Stimulated activated CD8-positive, alpha-beta memory T cell treated with anti-CD3 and anti-CD28 coated beads, Interleukin-7, amount 100 ng/mL, for 48 hours (primary cell): ENCODE data around the gene PHACTR2.

Source experiments
- DNase-seq, 2 donors: peaks; one replicate each; pipeline ENCODE4 v3.0.0-alpha.2; 2020; ENCODE audit warnings: low read depth in 1 of 2; ENCODE audit errors: extremely low read depth in 1 of 2

Gene PHACTR2

GRCh38 chr6:143696664-143697000 lies 18.9 kb downstream of the PHACTR2 start:
- DNase-seq = no peak

GRCh38 chr6:143697076-143697800 lies 19.5 kb downstream of the PHACTR2 start:
- no peak for DNase-seq

DNA sequence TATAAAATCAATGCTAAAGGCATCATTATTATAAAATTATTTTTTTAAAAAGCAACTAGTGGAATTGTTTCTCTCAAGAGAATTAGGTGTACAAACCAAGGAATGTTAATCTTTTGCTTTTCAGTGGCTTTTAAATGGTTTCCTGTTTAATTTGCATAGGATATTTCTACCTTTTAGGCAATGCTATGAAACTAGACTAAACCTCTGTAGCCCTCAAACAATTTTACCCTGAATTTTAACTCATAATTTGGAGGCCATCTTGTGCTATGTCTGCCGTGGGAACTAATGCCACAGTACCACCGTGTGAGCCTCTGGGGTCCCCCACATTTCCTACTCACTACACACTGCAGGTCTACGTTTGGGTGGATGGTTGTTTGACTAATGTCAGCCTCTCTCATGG lies 20.6 kb downstream of the PHACTR2 start:
- DNase-seq = no peak

DNA sequence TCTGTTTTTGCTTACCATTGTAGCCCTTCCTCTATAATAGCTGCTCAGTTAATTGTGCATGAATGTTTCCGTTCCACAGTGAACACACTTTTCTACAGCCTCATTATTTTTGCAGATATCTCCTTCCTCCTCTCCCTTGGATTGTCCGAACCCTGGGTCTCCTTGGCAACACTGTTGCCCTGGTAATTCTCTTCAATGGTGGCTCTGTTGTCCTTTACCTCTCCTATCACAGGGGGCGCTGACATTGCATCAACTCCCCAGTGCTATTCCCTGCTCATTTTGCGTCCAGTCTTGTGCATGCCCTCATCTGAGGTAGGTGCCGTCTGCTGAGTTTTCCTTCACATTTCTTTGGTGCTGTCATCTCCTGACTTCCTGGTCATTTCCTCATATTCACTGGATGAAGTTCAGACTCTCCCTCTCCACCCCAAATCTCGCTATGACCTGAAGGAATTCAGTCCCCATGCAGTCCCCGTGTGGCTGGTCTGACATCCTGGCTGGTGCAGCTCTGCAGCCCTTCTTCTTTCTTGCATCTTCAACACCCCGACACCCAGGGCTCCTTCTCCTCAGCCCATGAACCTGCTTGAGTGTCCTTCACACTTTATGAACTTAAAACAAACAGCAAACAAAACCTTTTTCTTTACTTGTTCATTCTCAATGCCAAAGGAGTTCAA lies 21.1 kb downstream of the PHACTR2 start:
- no peak for DNase-seq

- no peak for DNase-seq
Measured at GRCh38 chr6:143699430-143699825, 21.7 kb downstream of the PHACTR2 start.

- DNase-seq = no peak
Measured at GRCh38 chr6:143700684-143701348, 23.1 kb downstream of the PHACTR2 start.

DNA sequence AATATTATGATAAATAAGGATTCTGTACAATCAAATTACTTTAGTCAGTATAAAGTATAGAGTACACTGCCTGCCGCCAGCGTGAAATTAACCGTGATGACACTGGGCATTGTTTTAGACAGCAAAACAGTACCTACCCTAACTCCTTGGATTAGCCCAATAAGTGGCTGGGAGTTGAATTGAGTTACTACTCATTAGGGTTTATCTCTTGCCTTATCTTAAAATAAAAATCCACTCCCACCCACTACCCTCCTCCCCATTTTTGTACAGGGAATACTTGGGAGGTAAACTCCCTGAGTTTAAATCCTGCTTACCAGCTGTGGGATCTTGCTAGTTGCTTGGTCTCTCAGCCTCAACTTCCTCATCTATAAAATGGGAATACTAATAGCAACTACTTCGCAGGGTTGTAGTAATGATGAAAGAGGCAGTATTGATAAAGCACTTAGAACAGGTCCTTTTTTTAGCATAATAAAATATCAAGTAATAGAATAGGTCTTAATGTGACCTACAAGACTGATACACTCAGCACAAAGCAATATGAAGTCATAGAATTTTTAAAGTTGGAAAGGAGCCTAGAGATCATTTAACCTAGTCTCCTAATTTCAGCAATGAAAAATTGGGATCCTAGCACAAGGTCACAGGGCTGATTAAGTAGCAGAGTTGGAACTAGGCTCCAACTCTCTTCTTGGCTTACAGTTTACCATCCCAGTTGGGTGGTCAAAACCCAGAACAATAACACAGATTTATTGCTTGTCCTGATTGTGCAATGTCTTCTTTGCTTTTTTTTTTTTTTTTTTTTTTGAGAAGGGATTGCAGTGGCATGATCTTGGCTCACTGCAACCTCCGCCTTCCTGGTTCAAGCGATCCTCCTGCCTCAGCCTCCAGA lies 23.8 kb downstream of the PHACTR2 start:
- no peak for DNase-seq

DNA sequence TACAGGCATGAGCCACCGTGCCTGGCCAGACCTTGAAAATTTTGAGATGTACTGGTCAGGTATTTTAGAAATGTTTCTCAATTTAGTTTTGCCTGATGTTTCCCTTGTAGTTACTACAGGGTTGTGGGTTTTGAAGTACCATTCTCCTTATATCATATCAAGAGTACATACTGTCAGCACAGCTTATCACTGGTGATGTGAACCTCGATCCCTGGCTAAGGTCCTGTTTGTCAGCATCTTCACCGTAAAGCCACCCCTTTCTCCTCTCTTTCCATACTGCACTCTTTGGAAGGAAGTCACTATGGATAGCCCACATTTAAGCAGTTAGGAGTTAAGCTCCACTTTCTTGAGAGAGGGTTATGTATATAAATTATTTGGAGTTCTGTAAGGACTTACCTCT lies 27.8 kb downstream of the PHACTR2 start:
- DNase-seq = no peak

GRCh38 chr6:143707697-143708096 lies 29.9 kb downstream of the PHACTR2 start:
- DNase-seq = no peak

GRCh38 chr6:143708889-143709288 lies 31.1 kb downstream of the PHACTR2 start:
- no peak for DNase-seq

- no peak for DNase-seq
Measured at GRCh38 chr6:143711714-143712113, 33.9 kb downstream of the PHACTR2 start.

DNA sequence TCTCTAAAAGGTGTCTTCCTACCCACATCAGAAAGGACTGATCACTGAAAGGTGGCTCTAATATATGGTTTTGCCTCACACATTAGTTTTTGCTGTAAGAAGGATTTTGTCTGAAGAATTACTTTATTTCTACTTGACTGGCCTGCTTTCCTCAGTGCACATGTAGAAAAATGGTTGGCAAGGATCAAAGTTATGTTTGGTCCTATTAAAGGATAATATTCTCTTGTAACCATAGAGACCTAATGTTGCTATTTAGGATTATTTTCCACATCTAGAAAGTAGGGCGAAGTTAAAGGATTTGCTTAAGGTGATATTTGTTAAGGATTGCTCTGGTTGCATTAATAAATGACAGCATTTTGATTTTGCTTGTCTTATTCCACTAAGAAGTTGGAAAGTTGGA lies 40.7 kb downstream of the PHACTR2 start:
- no peak for DNase-seq

- no peak for DNase-seq
Measured at GRCh38 chr6:143721642-143722041, 43.9 kb downstream of the PHACTR2 start.

- DNase-seq = no peak
Measured at GRCh38 chr6:143724876-143725275, 47.1 kb downstream of the PHACTR2 start.

DNA sequence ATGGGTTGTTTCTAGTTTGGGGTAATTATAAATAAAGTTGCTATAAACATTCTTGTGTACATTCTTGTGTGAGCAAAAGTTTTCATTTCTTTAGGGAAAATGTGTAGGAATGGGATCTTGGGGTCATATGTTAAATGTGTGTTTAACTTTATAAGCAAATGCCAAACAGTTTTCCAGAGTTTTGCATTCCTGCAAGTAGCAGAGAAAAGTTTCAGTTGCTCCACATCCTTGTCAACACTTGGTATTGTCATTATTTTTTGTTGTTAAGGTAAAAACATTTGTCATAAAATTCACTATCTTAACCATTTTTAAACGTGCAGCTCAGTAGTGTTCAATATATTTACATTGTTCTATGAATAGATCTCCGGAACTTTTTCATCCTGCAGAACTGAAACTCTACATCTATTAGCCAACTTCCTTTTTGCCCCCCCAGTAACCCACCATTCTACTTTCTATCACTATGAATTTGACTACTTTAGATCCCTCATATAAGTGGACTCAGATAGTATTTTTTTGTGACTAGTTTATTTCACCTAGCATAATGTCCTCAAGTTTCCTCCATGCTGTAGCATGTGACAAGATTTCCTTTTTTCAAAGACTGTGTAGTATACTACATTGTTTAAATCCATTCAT lies 48.4 kb downstream of the PHACTR2 start:
- no peak for DNase-seq

DNA sequence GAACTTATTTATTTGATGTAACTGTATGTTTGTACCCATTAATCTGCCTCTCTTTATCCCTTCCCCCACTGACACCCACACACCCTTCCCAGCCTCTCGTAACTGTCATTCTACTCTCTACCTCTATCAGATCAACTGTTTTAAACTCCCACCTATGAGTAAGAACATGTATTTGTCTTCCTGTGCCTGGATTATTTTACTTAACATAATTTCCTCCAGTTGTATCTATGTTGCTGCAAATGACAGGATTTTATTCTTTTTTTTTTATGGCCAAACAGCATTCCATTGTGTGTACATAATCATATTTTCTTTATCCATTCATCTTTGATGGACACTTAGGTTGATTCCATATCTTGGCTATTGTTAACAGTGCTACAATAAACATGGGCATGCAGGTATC lies 49.3 kb downstream of the PHACTR2 start:
- DNase-seq = no peak

GRCh38 chr6:143731789-143732188 lies 54.0 kb downstream of the PHACTR2 start:
- no peak for DNase-seq

DNA sequence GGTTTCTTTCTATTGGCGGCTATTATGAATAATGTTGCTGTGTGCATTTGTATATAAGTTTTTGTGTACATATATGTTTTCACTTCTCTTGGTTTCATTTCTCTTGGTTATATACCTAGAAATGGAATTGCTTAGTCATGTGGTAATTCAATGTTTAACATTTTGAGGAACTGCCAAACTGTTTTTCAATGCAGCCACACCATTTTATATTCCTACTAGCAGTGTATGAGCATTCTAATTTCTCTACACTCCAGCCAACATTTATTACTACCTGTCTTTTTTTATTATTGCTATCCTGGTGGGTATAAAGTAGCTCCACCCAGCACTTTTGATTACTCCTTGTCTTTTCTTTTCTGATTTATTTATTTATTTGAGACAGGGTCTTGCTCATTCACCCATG lies 54.8 kb downstream of the PHACTR2 start:
- DNase-seq = no peak

GRCh38 chr6:143733510-143733909 lies 55.7 kb downstream of the PHACTR2 start:
- no peak for DNase-seq

GRCh38 chr6:143734641-143735063 lies 56.9 kb downstream of the PHACTR2 start:
- DNase-seq = no peak
